Tibial nerve (tissue), 4 donors: ENCODE data around the gene STIM1. TPM values are rescaled to one million over a fixed set of nuclear protein-coding genes. Genes with fewer than 3 reads are reported as not detected.
"Not testable (repeated sequence)": the region's sequence is repeated elsewhere in the genome, so short reads cannot be mapped to it uniquely, and the experiment has no call there.

Source experiments
- DNase-seq, 2 donors: peaks; one replicate each; pipeline ENCODE4 v3.0.0-alpha.2; 2019; ENCODE audit warnings: low spot score in 2 of 2
- H3K27ac ChIP-seq, 4 donors: fragments of 200-600 bp; sonication (generic) in 3 of 4; one replicate each; pipeline ENCODE4 v1.5.1; 2017 to 2019; ENCODE audit warnings: mild to moderate bottlenecking in 1 of 4
- H3K27me3 ChIP-seq, 2 donors: fragments of 200-600 bp; sonication (generic) in 1 of 2; one replicate each; pipeline versions ENCODE4 v1.5.1 to v1.6.0; 2017 to 2019
- H3K36me3 ChIP-seq, 3 donors: fragments of 200-600 bp; sonication (generic); one replicate each; pipeline ENCODE4 v1.5.1; 2018 to 2019
- H3K4me1 ChIP-seq, 4 donors: fragments of 200-600 bp; sonication (generic) in 3 of 4; one replicate each; pipeline ENCODE4 v1.5.1; 2017 to 2019
- H3K4me3 ChIP-seq, 4 donors: fragments of 200-600 bp; sonication (generic) in 3 of 4; one replicate each; pipeline ENCODE4 v1.5.1; 2017 to 2019; ENCODE audit warnings: mild to moderate bottlenecking in 1 of 4, moderate library complexity in 1 of 4
- H3K9me3 ChIP-seq, 4 donors: fragments of 200-600 bp; sonication (generic) in 3 of 4; one replicate each; pipeline ENCODE4 v1.5.1; 2017 to 2019
- EP300 ChIP-seq, 2 donors: sonication (generic); formaldehyde crosslinking; IDR thresholded peaks; one replicate each; pipeline ENCODE4 v1.6.1; 2017; ENCODE audit warnings: antibody characterized with exemption in 2 of 2, mild to moderate bottlenecking in 1 of 2
- POLR2A ChIP-seq, 2 donors: fragments of 450-650 bp; IDR thresholded peaks; one replicate each; pipeline ENCODE4 v1.6.1; 2017; ENCODE audit warnings: antibody characterized with exemption in 2 of 2, mild to moderate bottlenecking in 2 of 2, moderate library complexity in 2 of 2
- WGBS, 2 donors: methylation state at CpG; one replicate each; pipeline ENCODE4 v1.1.5; 2018; 5-methylcytosine and 5-hydroxymethylcytosine counted together
- total RNA-seq, 4 donors: library from RNA; depleted of rRNA; stranded (reverse); fragments of >200 nt; gene quantifications; one replicate each; pipeline ENCODE4 v1.1.0, GENCODE V29; 2016
- TF ChIP-seq, protein P1 (sequence below), 5 experiments: fragments of 200-600 bp in 3 of 5; fragments of 450-650 bp in 2 of 5; sonication (generic) in 3 of 5; IDR thresholded peaks; one replicate each; pipeline ENCODE4 v1.5.1; 2016 to 2019; ENCODE audit warnings: antibody characterized with exemption in 5 of 5, mild to moderate bottlenecking in 3 of 5, moderate library complexity in 2 of 5

Gene STIM1
- total RNA-seq, 4 donors from 2014 or later, result 51.3 to 70.1 (median 59.8) TPM

DNA sequence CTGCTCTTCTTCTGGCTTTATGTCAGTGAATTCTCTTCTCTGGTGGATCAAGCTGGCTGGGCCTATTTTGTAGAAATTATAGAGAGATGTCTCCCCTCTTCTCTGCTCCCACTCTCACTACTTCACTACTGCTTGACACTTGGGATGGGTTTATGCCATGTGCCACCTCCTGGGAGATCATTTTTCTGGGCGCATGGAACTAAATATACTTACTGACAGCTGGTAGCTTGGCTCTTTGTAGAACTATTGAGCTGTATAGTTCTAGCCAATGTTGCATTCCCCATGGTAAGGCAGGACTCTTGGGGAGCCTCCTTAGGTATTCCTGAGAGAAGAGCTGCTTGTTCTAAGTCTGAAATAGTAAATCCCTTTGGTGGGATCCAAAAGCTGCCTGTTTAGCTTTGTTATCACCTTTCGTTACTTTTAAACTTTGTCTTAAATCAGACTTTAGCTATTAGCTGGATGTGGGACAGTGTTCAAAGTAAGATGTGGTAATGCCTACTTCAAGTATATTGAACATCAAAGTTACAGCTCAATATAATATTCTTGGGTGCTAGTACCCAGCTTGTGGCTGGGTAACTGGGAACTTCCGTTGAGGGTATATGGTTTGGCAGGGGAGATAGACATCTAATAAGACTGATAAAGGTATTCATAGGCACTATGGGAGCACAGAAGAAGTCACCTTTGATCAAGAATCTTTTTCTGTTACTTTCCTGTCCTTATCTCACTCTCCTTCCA is 151.6 kb downstream of the STIM1 start:
- no peaks in the 10 kb centered on the region for H3K4me1 ChIP-seq
- H3K27me3 ChIP-seq, result no peaks in the 10 kb centered on the region
- no peak for DNase-seq
- H3K36me3 ChIP-seq, result no peaks in the 10 kb centered on the region
- WGBS, 2 donors, result 90 to 94% methylated on average over 3 of the region's 3 CpGs
- peaks cover 0 to 9% (median 0%) of the 10 kb centered on the region in 4 donors for H3K9me3 ChIP-seq
- TF ChIP-seq POLR2A (IDR thresholded peaks at IDR 0.05), result no peak
- TF ChIP-seq, protein P1, sequence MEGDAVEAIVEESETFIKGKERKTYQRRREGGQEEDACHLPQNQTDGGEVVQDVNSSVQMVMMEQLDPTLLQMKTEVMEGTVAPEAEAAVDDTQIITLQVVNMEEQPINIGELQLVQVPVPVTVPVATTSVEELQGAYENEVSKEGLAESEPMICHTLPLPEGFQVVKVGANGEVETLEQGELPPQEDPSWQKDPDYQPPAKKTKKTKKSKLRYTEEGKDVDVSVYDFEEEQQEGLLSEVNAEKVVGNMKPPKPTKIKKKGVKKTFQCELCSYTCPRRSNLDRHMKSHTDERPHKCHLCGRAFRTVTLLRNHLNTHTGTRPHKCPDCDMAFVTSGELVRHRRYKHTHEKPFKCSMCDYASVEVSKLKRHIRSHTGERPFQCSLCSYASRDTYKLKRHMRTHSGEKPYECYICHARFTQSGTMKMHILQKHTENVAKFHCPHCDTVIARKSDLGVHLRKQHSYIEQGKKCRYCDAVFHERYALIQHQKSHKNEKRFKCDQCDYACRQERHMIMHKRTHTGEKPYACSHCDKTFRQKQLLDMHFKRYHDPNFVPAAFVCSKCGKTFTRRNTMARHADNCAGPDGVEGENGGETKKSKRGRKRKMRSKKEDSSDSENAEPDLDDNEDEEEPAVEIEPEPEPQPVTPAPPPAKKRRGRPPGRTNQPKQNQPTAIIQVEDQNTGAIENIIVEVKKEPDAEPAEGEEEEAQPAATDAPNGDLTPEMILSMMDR (IDR thresholded peaks at IDR 0.05), result no peak
- no peak for TF ChIP-seq EP300 (IDR thresholded peaks at IDR 0.05)
- H3K4me3 ChIP-seq, result no peak overlapping the region
- no peak overlapping the region for H3K27ac ChIP-seq

DNA sequence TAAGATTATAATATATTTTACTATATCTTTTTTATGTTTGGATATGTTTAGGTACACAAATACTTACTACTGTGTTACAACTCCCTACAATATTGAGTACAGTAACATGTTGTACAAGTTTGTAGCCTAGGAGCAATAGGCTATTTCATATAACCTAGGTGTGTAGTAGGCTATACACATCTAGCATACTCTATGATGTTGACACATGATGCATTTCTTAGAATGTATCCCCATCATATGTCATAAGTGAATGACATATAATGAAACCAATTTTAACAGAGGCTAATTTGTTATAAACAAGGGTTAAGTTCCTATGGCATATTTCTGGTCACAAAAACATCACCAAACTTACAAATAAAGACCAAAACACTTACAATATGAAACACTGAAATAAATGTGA is 152.7 kb downstream of the STIM1 start:
- no peak for TF ChIP-seq EP300 (IDR thresholded peaks at IDR 0.05)
- TF ChIP-seq, protein P1 (IDR thresholded peaks at IDR 0.05), result no peak
- TF ChIP-seq POLR2A (IDR thresholded peaks at IDR 0.05), result no peak
- Histone ChIP-seq H3K4me3 (no peak overlapping the region), H3K27me3 (no peaks in the 10 kb centered on the region), H3K9me3 (peaks cover 0 to 9% (median 0%) of the 10 kb centered on the region in 4 donors), H3K36me3 (no peaks in the 10 kb centered on the region), H3K27ac (no peak overlapping the region), H3K4me1 (no peaks in the 10 kb centered on the region)
- no peak for DNase-seq

DNA sequence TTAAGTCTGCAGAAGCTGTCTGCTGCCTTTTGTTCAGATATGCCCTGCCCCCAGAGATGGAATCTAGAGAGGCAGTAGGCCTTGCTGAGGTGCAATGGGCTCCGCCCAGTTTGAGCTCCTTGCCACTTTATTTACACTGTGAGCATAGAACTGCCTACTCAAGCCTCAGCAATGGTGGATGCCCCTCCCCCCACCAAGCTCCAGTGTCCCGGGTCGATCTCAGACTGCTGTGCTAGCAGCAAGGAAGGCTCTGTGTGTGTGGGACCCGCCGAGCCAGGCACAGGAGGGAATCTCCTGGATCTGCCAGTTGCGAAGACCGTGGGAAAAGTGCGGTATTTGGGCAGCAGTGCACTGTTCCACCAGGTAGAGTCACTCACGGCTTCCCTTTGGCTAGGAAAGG is 161.1 kb downstream of the STIM1 start:
- WGBS, 2 donors, result 86 to 92% methylated on average over 8 to 9 of the region's 9 CpGs
- H3K4me3 ChIP-seq, H3K36me3 ChIP-seq, H3K4me1 ChIP-seq, H3K9me3 ChIP-seq, H3K27ac ChIP-seq, H3K27me3 ChIP-seq, DNase-seq: not testable (repeated sequence)

DNA sequence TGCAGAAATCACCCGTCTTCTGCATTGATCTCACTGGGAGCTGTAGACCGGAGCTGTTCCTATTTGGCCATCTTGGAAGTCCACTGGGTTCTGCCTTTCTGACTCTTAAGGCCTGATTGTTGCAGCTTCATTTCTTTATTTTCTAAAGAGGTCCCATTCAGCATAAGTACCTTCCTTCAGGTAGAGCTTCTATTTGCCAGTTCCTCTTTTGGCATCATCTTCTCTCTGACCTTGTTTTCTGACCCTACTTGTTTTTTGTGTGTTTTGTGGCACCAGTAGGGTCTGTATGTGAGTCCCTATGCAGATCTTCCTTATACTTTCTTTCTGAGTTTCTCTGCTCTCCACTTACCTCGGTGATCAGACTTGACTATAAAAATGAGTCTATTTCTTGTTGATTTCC is 161.7 kb downstream of the STIM1 start:
- no peaks in the 10 kb centered on the region for H3K9me3 ChIP-seq
- no peak overlapping the region for H3K4me3 ChIP-seq
- 95 to 96% methylated on average over 3 of the region's 3 CpGs for WGBS, 2 donors
- H3K27me3 ChIP-seq, result no peaks in the 10 kb centered on the region
- DNase-seq, result no peak
- H3K36me3 ChIP-seq, result no peaks in the 10 kb centered on the region
- H3K4me1 ChIP-seq, result no peaks in the 10 kb centered on the region
- TF ChIP-seq, protein P1 (IDR thresholded peaks at IDR 0.05), result no peak
- TF ChIP-seq EP300 (IDR thresholded peaks at IDR 0.05), result no peak
- no peak for TF ChIP-seq POLR2A (IDR thresholded peaks at IDR 0.05)
- H3K27ac ChIP-seq, result no peak overlapping the region

DNA sequence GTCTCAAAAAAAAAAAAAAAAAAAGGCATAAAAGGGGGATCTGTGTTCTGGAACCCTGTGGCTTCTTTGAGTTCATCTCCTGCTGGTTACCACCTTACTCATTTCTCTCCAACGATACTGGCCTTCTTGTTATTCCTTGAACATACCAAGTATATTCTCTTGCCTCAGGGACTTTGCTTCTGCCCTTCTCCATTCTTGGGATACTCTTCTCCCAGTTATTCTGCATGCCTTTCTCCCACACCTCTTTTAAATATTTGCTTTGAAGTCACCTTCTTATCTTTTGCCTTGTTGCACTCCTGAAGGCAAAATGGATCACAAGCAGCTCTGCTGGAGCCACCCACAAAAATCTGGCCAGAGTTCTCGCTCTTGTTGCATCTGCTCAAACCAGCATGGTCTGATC is 163.2 kb downstream of the STIM1 start:
- DNase-seq, result no peak
- H3K9me3 ChIP-seq, result no peaks in the 10 kb centered on the region
- no peak overlapping the region for H3K4me3 ChIP-seq
- H3K27ac ChIP-seq, result no peak overlapping the region
- no peaks in the 10 kb centered on the region for H3K4me1 ChIP-seq
- TF ChIP-seq POLR2A (IDR thresholded peaks at IDR 0.05) (no peak), EP300 (IDR thresholded peaks at IDR 0.05) (no peak)
- TF ChIP-seq, protein P1 (IDR thresholded peaks at IDR 0.05), result no peak
- H3K36me3 ChIP-seq, result no peaks in the 10 kb centered on the region
- no peaks in the 10 kb centered on the region for H3K27me3 ChIP-seq
- 68 to 83% methylated on average over 2 of the region's 2 CpGs for WGBS, 2 donors
